22Rv1 (cell line): ENCODE measurements around the gene TTC28.

ENCODE experiments used
- ZFX ChIP-seq: fragments of 450-650 bp; IDR thresholded peaks from 2 replicates; pipeline ENCODE4 v1.6.1; 2017; ENCODE audit warnings: antibody characterized with exemption, borderline replicate concordance
- TF ChIP-seq, protein P1 (sequence below): fragments of 450-650 bp; IDR thresholded peaks from 2 replicates; pipeline ENCODE4 v1.5.1; 2017; ENCODE audit warnings: mild to moderate bottlenecking

- TF ChIP-seq, protein P1, sequence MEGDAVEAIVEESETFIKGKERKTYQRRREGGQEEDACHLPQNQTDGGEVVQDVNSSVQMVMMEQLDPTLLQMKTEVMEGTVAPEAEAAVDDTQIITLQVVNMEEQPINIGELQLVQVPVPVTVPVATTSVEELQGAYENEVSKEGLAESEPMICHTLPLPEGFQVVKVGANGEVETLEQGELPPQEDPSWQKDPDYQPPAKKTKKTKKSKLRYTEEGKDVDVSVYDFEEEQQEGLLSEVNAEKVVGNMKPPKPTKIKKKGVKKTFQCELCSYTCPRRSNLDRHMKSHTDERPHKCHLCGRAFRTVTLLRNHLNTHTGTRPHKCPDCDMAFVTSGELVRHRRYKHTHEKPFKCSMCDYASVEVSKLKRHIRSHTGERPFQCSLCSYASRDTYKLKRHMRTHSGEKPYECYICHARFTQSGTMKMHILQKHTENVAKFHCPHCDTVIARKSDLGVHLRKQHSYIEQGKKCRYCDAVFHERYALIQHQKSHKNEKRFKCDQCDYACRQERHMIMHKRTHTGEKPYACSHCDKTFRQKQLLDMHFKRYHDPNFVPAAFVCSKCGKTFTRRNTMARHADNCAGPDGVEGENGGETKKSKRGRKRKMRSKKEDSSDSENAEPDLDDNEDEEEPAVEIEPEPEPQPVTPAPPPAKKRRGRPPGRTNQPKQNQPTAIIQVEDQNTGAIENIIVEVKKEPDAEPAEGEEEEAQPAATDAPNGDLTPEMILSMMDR, result no peak
- no peak for TF ChIP-seq ZFX
These were observed 321.3 kb downstream of the TTC28 start for GRCh38 chr22:28358312-28358711.
